Stimulated activated CD8-positive, alpha-beta memory T cell treated with anti-CD3 and anti-CD28 coated beads, Interleukin-2, amount 100 ng/mL, for 48 hours (primary cell): ENCODE measurements around the gene N4BP2L2.
"Not testable (repeated sequence)": the region's sequence is repeated elsewhere in the genome, so short reads cannot be mapped to it uniquely, and the experiment has no call there.

Experiments used
- DNase-seq, 2 donors: peaks; one replicate each; pipeline ENCODE4 v3.0.0-alpha.2; 2020; ENCODE audit warnings: low read depth in 2 of 2

The N4BP2L2 gene

GRCh38 chr13:32538621-32539246, at the start of gene N4BP2L2:
N4BP2L2 (minus strand) TSS chr13:32538795; CDS start chr13:32537027, 1,768 bp downstream.
- DNase-seq = peak; percentile 72 to 81

- DNase-seq = no peak
Measured at GRCh38 chr13:32587811-32588170, 49.2 kb upstream of the N4BP2L2 start.

GRCh38 chr13:32587011-32587810, 48.6 kb upstream of the N4BP2L2 start:
- peak; percentile 40 to 63 for DNase-seq

- DNase-seq = peak; percentile 88 to 94
Measured at GRCh38 chr13:32586080-32586900, 47.7 kb upstream of the N4BP2L2 start, which contains the start of gene PDS5B. PDS5B (plus strand) TSS chr13:32586452; CDS start chr13:32648773, 62,321 bp downstream.

DNA sequence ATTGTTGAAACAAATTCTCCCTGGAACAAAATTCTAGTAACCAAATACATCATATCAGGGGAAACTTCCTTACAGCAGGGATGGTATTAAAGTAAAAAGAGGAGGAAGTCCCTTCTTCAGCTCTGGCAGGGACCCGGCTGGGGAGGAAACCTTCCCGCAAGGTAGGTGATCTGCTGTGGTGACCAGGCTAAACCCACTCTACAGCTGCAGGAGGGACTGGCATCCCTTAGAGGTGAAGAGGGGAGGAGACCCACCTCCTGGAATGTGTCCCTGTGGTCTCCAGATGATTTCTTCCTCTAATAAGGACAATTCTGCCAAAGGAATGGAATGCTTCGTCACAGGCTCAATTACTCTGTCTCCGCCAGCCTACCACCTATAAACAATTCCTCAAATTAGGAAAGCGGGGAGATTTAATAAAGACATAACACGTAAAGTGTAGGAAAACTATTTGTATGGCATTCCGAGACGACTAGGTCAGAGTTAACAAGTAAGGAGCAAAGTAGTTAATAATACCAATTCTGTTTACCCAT, 47.0 kb upstream of the N4BP2L2 start:
- DNase-seq = no peak

DNA sequence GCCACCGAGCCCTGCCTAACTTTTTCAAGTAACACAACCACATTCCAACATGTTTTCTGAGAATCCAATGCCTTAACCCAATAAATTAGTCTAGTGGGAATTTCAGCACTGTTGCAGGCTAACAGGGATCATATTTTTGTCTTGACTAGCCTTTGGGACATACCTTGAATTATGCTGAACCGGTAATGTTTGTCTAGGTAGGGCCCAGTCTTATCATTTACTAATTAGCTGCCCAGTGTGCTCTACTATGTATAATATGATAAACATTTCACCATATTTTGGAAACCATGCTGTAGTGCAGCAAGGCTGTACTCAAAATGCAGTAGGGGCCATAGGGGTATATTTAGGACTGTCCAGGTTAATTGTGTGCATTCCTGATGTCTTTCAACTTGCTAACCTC, 44.4 kb upstream of the N4BP2L2 start:
- no peak for DNase-seq

DNA sequence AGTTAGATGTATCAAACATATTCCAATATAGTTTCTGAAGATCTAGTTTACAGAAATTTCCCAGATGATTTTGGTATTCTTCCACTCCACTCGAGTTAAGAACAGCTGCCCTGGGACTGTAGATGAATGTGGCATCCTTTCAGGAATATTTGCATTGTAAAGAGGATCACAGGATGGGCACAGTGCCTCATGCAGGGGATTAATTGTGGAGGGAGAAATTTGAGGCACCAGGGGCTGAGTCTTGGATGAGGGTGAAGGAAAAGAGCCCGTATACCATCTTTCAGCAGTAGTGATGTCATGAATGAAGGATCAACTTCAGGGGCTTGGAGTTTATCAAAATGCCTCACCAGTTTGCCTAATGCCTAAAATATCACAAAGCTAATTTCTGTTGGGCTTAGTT, 43.7 kb upstream of the N4BP2L2 start:
- DNase-seq = no peak

DNA sequence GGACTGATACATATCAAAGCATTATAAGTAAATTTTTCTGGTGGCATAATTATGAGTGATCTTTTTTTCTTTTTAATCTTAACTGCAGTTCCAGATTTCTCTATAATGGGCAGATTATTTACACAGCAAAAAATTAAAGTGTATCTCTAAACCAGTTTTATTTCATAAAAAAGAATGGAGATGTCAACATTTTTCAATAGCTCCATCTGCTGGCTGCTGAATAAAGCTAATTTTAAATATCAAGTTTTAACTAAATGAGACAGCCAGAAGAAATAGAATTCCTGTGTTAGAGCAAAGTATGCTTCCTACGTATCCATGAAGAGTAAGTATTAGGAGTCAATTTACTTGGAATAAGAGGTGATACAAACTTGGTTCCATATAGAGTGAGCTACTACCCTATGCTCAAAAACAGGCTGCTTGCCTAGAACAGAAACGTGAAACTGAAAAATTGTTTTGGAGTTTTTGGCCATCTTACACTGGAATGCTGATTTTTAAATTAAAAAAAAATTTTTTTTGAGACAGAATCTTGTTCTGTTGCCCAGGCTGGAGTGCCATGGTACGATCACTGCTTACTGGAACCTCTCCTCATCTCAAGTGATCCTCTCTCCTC, 42.7 kb upstream of the N4BP2L2 start:
- no peak for DNase-seq

- DNase-seq = no peak
Measured at GRCh38 chr13:32577032-32577431, 38.4 kb upstream of the N4BP2L2 start.

- not testable (repeated sequence) for DNase-seq
Measured at GRCh38 chr13:32575687-32576086, 37.1 kb upstream of the N4BP2L2 start.

DNA sequence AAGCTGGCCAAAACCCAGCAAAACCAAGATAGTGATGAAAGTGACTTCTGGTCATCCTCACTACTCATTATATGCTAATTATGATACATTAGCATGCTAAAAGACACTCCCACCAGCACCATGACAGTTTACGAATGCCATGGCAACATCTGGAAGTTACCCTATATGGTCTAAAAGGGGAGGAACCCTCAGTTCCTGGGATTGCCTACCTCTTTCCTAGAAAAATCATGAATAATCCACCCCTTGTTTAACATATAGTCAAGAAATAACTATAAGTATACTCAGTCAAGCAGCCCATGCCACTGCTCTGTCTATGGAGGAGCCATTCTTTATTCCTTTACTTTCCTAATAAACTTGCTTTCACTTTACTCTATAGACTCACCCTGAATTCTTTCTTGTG, 22.2 kb upstream of the N4BP2L2 start:
- not testable (repeated sequence) for DNase-seq

- DNase-seq = no peak
Measured at GRCh38 chr13:32555613-32556012, 17.0 kb upstream of the N4BP2L2 start.

GRCh38 chr13:32553720-32554119, 15.1 kb upstream of the N4BP2L2 start:
- no peak for DNase-seq

- no peak for DNase-seq
Measured at GRCh38 chr13:32549788-32550187, 11.2 kb upstream of the N4BP2L2 start.

- DNase-seq = no peak
Measured at GRCh38 chr13:32548837-32549236, 10.2 kb upstream of the N4BP2L2 start.

DNA sequence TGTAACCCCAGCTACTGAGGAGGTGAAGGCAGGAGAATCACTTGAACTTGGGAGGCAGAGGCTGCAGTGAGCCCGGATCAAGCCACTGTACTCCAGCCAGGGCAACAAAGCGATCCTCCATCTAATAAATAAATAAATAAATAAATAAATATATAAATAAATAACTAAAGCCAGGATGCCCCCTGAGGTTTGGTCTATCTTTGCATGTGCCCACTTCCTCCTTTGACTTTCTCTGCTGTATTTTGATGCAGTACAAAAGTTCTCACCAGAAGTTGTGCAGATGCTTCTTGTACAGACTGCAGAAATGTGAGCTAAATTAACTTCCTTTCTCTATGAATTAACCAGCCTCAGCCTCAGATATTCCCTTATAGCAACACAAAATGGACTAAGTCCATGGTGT, 6.5 kb upstream of the N4BP2L2 start:
- DNase-seq = no peak

GRCh38 chr13:32542221-32542620, 3.6 kb upstream of the N4BP2L2 start:
- DNase-seq = no peak

DNA sequence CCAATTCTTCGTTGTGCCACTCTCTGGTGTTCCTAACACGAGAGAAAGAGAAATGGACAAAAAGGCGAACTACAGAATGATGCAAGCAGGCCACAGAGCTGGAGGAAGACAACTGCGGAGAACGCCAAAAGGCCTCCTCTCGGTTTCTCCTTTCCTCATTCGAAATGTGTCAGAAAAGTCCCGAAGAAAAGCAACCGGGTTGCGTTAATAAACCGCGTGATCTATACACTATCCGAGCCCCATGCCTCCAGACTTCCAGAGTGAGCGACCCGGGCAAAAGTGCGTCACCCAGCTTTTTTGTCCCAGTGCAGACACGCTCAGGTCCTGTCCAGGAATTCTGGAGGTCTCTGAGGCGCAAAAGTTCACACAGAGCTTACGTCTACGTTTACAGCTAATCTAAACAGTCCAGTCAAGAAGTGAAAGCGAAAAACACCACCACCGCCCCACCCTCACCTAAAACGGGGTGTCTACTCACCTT, 413 bp downstream of the N4BP2L2 start:
- peak in 1 of 2 donors; percentile 27 for DNase-seq

DNA sequence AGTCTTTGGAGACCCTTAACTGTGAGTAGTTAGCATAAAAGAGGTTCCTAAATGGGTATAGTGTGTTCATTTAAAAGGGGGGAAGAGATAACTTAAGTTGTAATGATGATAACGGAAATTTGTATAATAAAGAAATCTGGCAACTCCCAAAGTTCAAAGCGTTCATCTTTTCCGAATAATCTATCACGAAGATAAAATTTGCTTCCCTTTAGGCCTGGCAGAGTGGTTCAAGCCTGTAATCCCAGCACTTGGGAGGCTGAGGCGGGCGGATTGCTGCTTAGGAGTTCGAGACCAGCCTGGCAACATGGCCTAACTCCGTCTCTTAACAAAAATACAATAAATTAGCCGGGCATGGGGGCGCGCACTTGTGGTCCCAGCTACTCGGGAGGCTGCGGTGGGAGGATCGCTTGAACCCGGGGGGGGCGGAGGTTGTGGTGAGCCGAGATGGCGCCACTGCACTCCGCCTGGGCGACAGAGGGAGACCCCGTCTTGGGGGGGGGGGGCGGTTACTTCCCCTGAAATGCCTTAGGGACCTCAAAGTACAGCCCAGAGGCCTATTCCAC, 934 bp downstream of the N4BP2L2 start:
- peak; percentile 33 to 38 for DNase-seq

DNA sequence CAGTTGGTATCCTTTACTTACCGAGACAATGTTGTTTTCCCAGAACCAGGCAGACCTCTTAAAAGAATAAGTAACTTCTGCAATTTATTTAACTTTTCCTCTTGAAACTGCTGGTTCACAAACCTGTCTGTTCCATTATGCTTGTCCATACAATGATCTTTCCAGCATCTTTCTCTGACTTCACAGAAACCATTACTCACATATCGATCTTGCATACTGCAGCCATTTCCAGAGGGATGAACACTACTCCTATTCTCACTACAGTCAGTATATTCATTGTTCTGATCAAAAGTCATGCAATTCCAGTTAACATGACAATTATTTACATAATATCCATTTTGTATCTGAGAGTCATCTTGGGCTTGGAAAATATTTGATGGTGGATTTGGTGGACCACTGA, 2.8 kb downstream of the N4BP2L2 start:
- DNase-seq = no peak

- no peak for DNase-seq
Measured at GRCh38 chr13:32535115-32535514, 3.5 kb downstream of the N4BP2L2 start.
